Mesothelial cell of epicardium (in vitro differentiated cells): ENCODE data around the gene IGF2BP1. TPM values are rescaled to one million over a fixed set of nuclear protein-coding genes. Genes with fewer than 3 reads are reported as not detected.

ENCODE experiments used
- DNase-seq, 2 experiments: peaks; one replicate each; pipeline ENCODE4 v3.0.0; 2021; ENCODE audit warnings: low spot score in 2 of 2; ENCODE audit not compliant: unreplicated experiment in 2 of 2
- H3K27ac Mint-ChIP-seq: 2 replicates; pipeline ENCODE4 v1.8.0; 2021; ENCODE audit warnings: mixed read lengths
- H3K27me3 Mint-ChIP-seq: 2 replicates; pipeline ENCODE4 v1.8.0; 2021; ENCODE audit warnings: low read depth, mixed read lengths
- H3K36me3 Mint-ChIP-seq: 2 replicates; pipeline ENCODE4 v1.8.0; 2021; ENCODE audit warnings: mixed read lengths
- H3K4me1 Mint-ChIP-seq: 2 replicates; pipeline ENCODE4 v1.8.0; 2021; ENCODE audit warnings: mixed read lengths
- H3K4me3 Mint-ChIP-seq: 2 replicates; pipeline ENCODE4 v1.8.0; 2021; ENCODE audit warnings: mild to moderate bottlenecking, moderate library complexity, mixed read lengths
- H3K9me3 Mint-ChIP-seq: 2 replicates; pipeline ENCODE4 v1.8.0; 2021; ENCODE audit warnings: mixed read lengths
- total RNA-seq: library from RNA; stranded (reverse); gene quantifications from 3 replicates; pipeline ENCODE4 v1.2.1, GENCODE V29; 2021
- TF ChIP-seq, protein P1 (sequence below): fragments of 200-600 bp; sonication (generic); IDR thresholded peaks from one replicate; pipeline ENCODE4 v1.5.0; 2021; ENCODE audit warnings: antibody characterized with exemption; ENCODE audit not compliant: unreplicated experiment

IGF2BP1 gene
- 225 to 227 TPM (median 227 TPM) in 3 replicates for total RNA-seq

DNA sequence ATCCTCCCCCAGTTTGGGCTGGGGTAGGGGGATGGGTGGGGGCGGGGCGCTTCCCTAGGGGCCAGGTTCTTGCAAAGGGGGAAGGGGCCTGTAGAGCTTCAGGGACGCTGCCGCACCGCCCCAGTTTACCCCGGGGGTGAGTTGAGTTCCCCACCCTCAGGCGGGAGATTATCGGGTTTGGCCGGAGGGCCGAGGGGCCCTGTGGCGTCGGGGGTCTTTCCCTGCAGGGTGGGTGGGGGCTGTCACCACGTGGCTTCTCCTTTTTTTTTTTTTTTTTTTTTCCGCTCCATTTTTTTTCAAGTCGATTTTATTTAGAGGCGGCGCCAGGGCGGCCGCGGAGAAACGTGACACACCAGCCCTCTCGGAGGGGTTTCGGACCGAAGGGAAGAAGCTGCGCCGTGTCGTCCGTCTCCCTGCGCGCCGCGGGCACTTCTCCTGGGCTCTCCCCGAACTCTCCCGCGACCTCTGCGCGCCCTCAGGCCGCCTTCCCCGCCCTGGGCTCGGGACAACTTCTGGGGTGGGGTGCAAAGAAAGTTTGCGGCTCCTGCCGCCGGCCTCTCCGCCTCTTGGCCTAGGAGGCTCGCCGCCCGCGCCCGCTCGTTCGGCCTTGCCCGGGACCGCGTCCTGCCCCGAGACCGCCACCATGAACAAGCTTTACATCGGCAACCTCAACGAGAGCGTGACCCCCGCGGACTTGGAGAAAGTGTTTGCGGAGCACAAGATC is at the start of gene IGF2BP1:
Gene IGF2BP1 (plus strand): TSS at position 283 of the 724 bp plus-strand sequence. CDS start 361 bp downstream, at position 644.
- Mint-ChIP-seq H3K27ac (peak within 1 kb of the TSS; percentile 99), H3K4me3 (peak within 1 kb of the TSS; percentile 96), H3K9me3 (no peaks in the 10 kb centered on the region), H3K36me3 (no peaks in the 10 kb centered on the region), H3K27me3 (no peaks in the 10 kb centered on the region), H3K4me1 (peaks cover 47% of the 10 kb centered on the region)
- TF ChIP-seq, protein P1, sequence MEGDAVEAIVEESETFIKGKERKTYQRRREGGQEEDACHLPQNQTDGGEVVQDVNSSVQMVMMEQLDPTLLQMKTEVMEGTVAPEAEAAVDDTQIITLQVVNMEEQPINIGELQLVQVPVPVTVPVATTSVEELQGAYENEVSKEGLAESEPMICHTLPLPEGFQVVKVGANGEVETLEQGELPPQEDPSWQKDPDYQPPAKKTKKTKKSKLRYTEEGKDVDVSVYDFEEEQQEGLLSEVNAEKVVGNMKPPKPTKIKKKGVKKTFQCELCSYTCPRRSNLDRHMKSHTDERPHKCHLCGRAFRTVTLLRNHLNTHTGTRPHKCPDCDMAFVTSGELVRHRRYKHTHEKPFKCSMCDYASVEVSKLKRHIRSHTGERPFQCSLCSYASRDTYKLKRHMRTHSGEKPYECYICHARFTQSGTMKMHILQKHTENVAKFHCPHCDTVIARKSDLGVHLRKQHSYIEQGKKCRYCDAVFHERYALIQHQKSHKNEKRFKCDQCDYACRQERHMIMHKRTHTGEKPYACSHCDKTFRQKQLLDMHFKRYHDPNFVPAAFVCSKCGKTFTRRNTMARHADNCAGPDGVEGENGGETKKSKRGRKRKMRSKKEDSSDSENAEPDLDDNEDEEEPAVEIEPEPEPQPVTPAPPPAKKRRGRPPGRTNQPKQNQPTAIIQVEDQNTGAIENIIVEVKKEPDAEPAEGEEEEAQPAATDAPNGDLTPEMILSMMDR, result no peak
- peak; percentile 56 to 81 for DNase-seq

DNA sequence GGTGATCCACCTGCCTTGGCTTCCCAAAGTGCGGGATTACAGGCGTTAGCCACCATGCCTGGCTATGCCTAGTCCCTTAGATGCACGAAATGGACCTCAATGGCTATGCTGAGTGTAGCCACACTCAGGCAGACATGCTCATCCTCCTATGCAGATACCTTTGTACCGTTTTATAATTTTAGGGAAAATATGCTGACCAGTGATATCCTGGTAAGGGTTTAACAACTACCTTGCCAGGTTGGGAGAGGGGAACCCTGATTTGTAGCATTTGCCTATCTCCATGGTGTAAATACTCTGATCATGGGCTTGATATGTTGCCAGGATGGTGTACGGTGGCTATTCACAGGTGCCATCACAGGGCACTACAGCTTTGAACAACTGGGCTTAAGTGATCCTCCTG is 45.6 kb upstream of the IGF2BP1 start:
- Mint-ChIP-seq H3K27me3 (no peaks in the 10 kb centered on the region), H3K36me3 (no peaks in the 10 kb centered on the region), H3K27ac (no peak overlapping the region), H3K4me1 (peaks cover 11% of the 10 kb centered on the region), H3K4me3 (no peak overlapping the region), H3K9me3 (no peaks in the 10 kb centered on the region)
- DNase-seq, result no peak
- TF ChIP-seq, protein P1, result no peak

DNA sequence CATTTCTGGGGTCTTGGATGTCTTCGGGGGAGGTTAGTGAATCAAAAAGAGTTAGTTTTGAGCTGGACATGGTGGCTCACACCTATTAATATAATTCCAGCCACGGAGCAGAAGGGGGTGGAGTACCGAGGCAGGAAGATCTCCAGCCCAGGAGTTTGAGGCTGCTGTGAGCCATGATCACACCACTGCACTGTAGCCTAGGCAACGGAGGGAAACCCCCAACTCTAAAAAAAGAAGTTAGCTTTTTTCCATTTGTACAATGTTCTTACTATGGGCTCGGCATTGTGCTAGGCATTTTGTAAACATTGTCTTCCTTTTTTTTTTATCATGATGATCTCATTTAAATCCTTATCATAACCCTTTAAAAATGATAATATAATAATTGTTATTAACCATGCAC is 44.3 kb upstream of the IGF2BP1 start:
- TF ChIP-seq, protein P1, result no peak
- Mint-ChIP-seq H3K36me3 (no peaks in the 10 kb centered on the region), H3K4me3 (no peak overlapping the region), H3K4me1 (peaks cover 11% of the 10 kb centered on the region), H3K27me3 (no peaks in the 10 kb centered on the region), H3K27ac (peak overlapping the region; percentile 67), H3K9me3 (no peaks in the 10 kb centered on the region)
- DNase-seq, result no peak

DNA sequence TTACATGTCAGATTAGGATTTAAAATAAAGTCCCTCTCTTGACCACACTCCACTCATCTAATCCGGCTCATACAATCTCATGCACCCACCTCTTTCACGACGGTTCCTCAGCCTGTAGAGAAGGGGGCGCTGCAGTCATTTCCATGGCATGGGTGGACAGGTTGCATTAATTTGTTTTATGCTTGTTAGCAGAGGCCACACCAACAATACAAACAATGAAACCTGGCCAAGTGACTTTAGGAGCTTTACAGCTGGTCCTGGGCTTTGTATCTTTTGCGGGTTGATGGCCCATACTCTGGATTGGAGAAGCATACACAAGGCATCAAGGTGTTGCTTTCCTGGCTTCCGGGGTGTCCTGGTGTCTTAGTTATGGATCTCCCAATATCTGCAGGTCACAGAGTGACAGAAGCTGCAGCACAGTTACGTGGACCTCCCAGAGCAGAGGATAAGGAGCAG is 42.9 kb upstream of the IGF2BP1 start:
- no peaks in the 10 kb centered on the region for H3K9me3 Mint-ChIP-seq
- H3K36me3 Mint-ChIP-seq, result no peaks in the 10 kb centered on the region
- H3K27ac Mint-ChIP-seq, result no peak overlapping the region
- peaks cover 11% of the 10 kb centered on the region for H3K4me1 Mint-ChIP-seq
- H3K27me3 Mint-ChIP-seq, result no peaks in the 10 kb centered on the region
- no peak overlapping the region for H3K4me3 Mint-ChIP-seq
- no peak for DNase-seq
- TF ChIP-seq, protein P1, result no peak

DNA sequence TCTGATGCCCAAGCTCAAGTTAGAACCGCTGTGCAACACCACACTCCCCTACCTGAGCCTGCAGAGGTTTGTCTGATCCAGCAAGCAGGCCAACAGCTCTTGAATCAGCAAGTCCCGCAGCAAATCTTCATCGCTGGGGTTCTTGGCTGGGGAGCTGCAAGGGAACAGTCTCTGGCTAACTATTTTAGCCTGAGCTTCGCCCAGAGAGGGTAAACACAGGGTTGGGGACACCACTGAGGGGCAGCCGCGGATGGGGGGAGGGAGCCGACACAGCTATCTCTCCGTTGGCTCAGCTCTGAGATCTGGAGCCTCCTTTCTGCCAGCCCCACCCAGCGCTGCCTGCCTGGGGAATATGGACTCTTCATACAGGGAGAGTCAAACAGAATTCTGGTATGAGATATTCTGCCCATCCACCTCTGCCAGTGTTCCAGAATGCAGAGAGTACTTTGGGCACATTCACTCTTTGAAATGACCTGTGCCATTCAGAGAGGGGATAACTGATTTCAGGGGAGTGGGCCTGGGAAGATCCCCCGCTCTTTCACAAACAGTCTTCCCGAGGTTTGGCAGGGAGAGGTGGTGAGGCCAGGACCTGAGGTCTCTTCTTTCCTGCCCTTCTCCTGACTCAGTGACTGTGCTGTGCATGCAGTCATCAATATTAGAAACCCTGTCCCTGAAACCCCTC is 36.2 kb upstream of the IGF2BP1 start:
- Mint-ChIP-seq H3K27me3 (no peaks in the 10 kb centered on the region), H3K4me3 (peak overlapping the region; percentile 20), H3K27ac (peak overlapping the region; percentile 79)

More for the DNA sequence above, 36.2 kb upstream of the IGF2BP1 start:
- Mint-ChIP-seq H3K36me3 (no peaks in the 10 kb centered on the region), H3K9me3 (no peaks in the 10 kb centered on the region), H3K4me1 (peaks cover 17% of the 10 kb centered on the region)
- no peak for DNase-seq
- TF ChIP-seq, protein P1, result no peak
